OCI-LY7 (cell line): Measurements from ENCODE around the gene TCL1A. TPM values are rescaled to one million over a fixed set of nuclear protein-coding genes. Genes with fewer than 3 reads are reported as not detected.

Experiments
- BruUV-seq: library from RNA; stranded (reverse); fragments of 400-500 nt; replicated peaks from 2 replicates; lab custom pipeline; 2021; lab: Mats Ljungman, UMichigan
- CTCF ChIA-PET: fragments of 300-600 bp; sonication (Branson Sonifier 250); formaldehyde crosslinking; loops from one replicate; lab custom pipeline; 2022; ENCODE audit warnings: antibody characterized with exemption; ENCODE audit not compliant: unreplicated experiment; lab: Charles Lee
- POLR2A ChIA-PET: fragments of 300-600 bp; sonication (Branson Sonifier 250); formaldehyde crosslinking; loops from one replicate; lab custom pipeline; 2022; ENCODE audit warnings: antibody characterized with exemption; lab: Charles Lee
- DNase-seq: peaks from one replicate; pipeline ENCODE4 v3.0.0-alpha.2; 2015; ENCODE audit warnings: low spot score
- H2AFZ ChIP-seq: fragments of 200-600 bp; sonication (generic), shearing (Covaris generic); 2 replicates; pipeline ENCODE4 v1.6.1; 2014; ENCODE audit warnings: mild to moderate bottlenecking, antibody characterized with exemption, low read length, moderate library complexity
- H3K27ac ChIP-seq: fragments of 200-600 bp; sonication (generic); 2 replicates; pipeline ENCODE4 v1.5.1; 2014; ENCODE audit warnings: mixed run types, low read depth, mild to moderate bottlenecking, moderate library complexity, low read length, inconsistent platforms; ENCODE audit not compliant: poor library complexity, severe bottlenecking
- H3K36me3 ChIP-seq: fragments of 200-600 bp; sonication (generic); 2 replicates; pipeline ENCODE4 v1.6.1; 2014; ENCODE audit warnings: mild to moderate bottlenecking, antibody characterized with exemption, low read length, moderate library complexity, mixed read lengths; ENCODE audit not compliant: insufficient read depth
- H3K4me1 ChIP-seq: fragments of 200-600 bp; sonication (generic); 2 replicates; pipeline ENCODE4 v1.5.1; 2014; ENCODE audit warnings: mild to moderate bottlenecking, low read length; ENCODE audit not compliant: insufficient read depth, poor library complexity, severe bottlenecking
- H3K4me2 ChIP-seq: fragments of 200-600 bp; sonication (generic); 2 replicates; pipeline ENCODE4 v1.6.1; 2014; ENCODE audit warnings: mild to moderate bottlenecking, low read length
- H3K4me3 ChIP-seq: fragments of 200-600 bp; sonication (generic); 2 replicates; pipeline ENCODE4 v1.5.1; 2014; ENCODE audit warnings: mild to moderate bottlenecking, low read depth, low read length; ENCODE audit not compliant: poor library complexity, severe bottlenecking
- H3K79me2 ChIP-seq: fragments of 200-600 bp; sonication (generic); 2 replicates; pipeline ENCODE4 v1.6.1; 2016; ENCODE audit warnings: low read depth, mild to moderate bottlenecking, low read length, moderate library complexity, mixed read lengths; ENCODE audit not compliant: insufficient read depth
- H3K9me2 ChIP-seq: fragments of 200-600 bp; sonication (generic); 2 replicates; pipeline ENCODE4 v1.6.1; 2016; ENCODE audit warnings: mild to moderate bottlenecking, low read length, mixed read lengths; ENCODE audit not compliant: insufficient read depth
- H3K9me3 ChIP-seq: fragments of 200-600 bp; sonication (generic); 2 replicates; pipeline ENCODE4 v1.6.1; 2014; ENCODE audit warnings: mild to moderate bottlenecking, mixed run types, low read length, mixed read lengths
- H4K20me1 ChIP-seq: fragments of 200-600 bp; sonication (generic); 2 replicates; pipeline ENCODE4 v1.6.1; 2014; ENCODE audit warnings: mild to moderate bottlenecking, antibody characterized with exemption, low read length, moderate library complexity, mixed read lengths; ENCODE audit not compliant: insufficient read depth
- EZH2phosphoT487 ChIP-seq: fragments of 200-600 bp; sonication (generic); IDR thresholded peaks from 2 replicates; pipeline ENCODE4 v1.6.1; 2018; ENCODE audit warnings: low read depth, borderline replicate concordance, mild to moderate bottlenecking, mixed run types, antibody characterized with exemption, low read length, moderate library complexity, mixed read lengths
- intact Hi-C: fragments of 100-400 bp; cut with micrococcal nuclease; formaldehyde crosslinking; loops from one replicate; pipeline ENCODE4 v1.10.0; 2022; ENCODE audit not compliant: unreplicated experiment
- total RNA-seq, 2 experiments: library from RNA; depleted of rRNA in 1 of 2; stranded (reverse); fragments of >200 nt in 1 of 2; shearing (Covaris generic) in 1 of 2; gene quantifications; 2 replicates each; pipeline ENCODE4 v1.2.3, GENCODE V29; 2014 to 2022
- TF ChIP-seq, protein P1 (sequence below): fragments of 200-600 bp; sonication (generic); conservative IDR thresholded peaks from 2 replicates; pipeline ENCODE4 v1.5.1; 2014; ENCODE audit warnings: mild to moderate bottlenecking, antibody characterized with exemption, low read length, moderate library complexity, mixed read lengths

The TCL1A gene
- total RNA-seq, 2 experiments from 2014 or later = 574 to 1,441 TPM

DNA sequence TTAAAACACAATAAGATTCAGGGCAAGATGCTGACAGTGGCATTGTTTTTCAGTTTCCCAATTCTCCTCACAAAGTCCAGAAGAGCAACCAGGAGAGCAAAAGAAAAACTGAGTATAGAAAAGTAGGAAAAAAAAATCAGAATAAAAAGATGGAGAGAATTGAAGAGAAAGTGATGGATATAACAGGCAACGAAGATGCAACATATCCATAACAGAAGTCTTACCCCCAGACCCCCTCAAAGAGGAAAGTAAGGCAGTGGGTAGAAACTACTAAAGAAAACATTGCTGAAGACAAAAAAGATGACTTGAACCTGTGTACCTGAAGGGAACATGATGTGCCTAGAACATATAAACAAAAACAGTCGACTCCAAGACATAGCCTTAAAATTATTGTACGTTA is 10.6 kb downstream of the TCL1A start:
- no peaks in the 10 kb centered on the region for H4K20me1 ChIP-seq
- H3K27ac ChIP-seq = peak overlapping the region; percentile 69
- CTCF ChIA-PET = no interaction called here
- H3K4me1 ChIP-seq = peaks cover 94% of the 10 kb centered on the region
- intact Hi-C loops = no loop called here
- no peaks in the 10 kb centered on the region for H3K9me3 ChIP-seq
- BruUV-seq = no TSS peak
- no peaks in the 10 kb centered on the region for H3K79me2 ChIP-seq
- peaks cover 18% of the 10 kb centered on the region; the same call in 1 of the 2 replicates for H3K36me3 ChIP-seq
- TF ChIP-seq, protein P1, sequence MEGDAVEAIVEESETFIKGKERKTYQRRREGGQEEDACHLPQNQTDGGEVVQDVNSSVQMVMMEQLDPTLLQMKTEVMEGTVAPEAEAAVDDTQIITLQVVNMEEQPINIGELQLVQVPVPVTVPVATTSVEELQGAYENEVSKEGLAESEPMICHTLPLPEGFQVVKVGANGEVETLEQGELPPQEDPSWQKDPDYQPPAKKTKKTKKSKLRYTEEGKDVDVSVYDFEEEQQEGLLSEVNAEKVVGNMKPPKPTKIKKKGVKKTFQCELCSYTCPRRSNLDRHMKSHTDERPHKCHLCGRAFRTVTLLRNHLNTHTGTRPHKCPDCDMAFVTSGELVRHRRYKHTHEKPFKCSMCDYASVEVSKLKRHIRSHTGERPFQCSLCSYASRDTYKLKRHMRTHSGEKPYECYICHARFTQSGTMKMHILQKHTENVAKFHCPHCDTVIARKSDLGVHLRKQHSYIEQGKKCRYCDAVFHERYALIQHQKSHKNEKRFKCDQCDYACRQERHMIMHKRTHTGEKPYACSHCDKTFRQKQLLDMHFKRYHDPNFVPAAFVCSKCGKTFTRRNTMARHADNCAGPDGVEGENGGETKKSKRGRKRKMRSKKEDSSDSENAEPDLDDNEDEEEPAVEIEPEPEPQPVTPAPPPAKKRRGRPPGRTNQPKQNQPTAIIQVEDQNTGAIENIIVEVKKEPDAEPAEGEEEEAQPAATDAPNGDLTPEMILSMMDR = no peak
- no peak for TF ChIP-seq EZH2phosphoT487
- H2AFZ ChIP-seq = no peak overlapping the region
- H3K4me3 ChIP-seq = no peak overlapping the region
- peak overlapping the region; percentile 47; the same call in 1 of the 2 replicates for H3K4me2 ChIP-seq
- no peaks in the 10 kb centered on the region for H3K9me2 ChIP-seq
- DNase-seq = no peak
- POLR2A ChIA-PET = interaction anchor here (0.6 to 3.4 kb wide), 7 partner anchors 9 to 66 kb away, joined by 3 to 15 read pairs (median 4); no protein-coding TSS in a partner anchor

DNA sequence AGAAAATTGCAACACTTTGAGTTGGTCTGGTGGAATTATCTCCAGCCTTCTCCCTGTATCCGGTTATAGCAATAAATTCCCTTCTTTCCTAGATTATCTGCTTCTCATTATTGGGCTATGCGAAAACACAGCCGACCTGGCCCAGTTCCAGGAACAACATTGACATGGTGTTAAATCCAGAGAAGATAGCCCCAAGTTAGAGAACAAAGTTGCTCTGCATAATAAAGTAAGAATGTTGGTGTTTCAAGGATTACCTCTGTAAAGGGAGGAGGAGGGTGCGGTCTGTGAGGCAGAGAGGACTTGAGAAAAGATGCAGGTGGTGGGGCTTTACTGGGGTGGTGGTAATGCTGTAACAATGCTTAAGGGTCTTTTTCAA is 12.1 kb downstream of the TCL1A start:
- ChIA-PET POLR2A (interaction anchor here (1.0 to 1.7 kb wide), 3 partner anchors 10 to 56 kb away, joined by 3 to 11 read pairs (median 4); no protein-coding TSS in a partner anchor), CTCF (no interaction called here)
- H3K27ac ChIP-seq = peak overlapping the region; percentile 69
- no peaks in the 10 kb centered on the region for H3K9me3 ChIP-seq
- H3K9me2 ChIP-seq = no peaks in the 10 kb centered on the region
- no peak for TF ChIP-seq EZH2phosphoT487
- TF ChIP-seq, protein P1 = no peak
- H3K4me2 ChIP-seq = 0 out of 2 replicates have a peak overlapping the region, but pooled peaks have one; percentile 20
- no peak for DNase-seq
- H4K20me1 ChIP-seq = no peaks in the 10 kb centered on the region
- no TSS peak for BruUV-seq
- peaks cover 8% of the 10 kb centered on the region; the same call in 1 of the 2 replicates for H3K36me3 ChIP-seq
- no peaks in the 10 kb centered on the region for H3K79me2 ChIP-seq
- no peak overlapping the region for H2AFZ ChIP-seq
- H3K4me1 ChIP-seq = peaks cover 99% of the 10 kb centered on the region
- H3K4me3 ChIP-seq = no peak overlapping the region
- intact Hi-C loops = no loop called here
